H1 (cell line): ENCODE results near the gene R3HDM2. TPM values are rescaled to one million over a fixed set of nuclear protein-coding genes. Genes with fewer than 3 reads are reported as not detected.

Source experiments
- CTCF ChIA-PET: fragments of 300-600 bp; sonication (Branson Sonifier 250); formaldehyde crosslinking; loops from one replicate; lab custom pipeline; 2021; ENCODE audit not compliant: partially characterized antibody; lab: Charles Lee
- POLR2A ChIA-PET: fragments of 300-600 bp; sonication (Branson Sonifier 250); formaldehyde crosslinking; loops from one replicate; lab custom pipeline; 2021; ENCODE audit warnings: inconsistent platforms; ENCODE audit not compliant: partially characterized antibody; lab: Charles Lee
- DNase-seq, 2 experiments: peaks; one replicate each; pipeline versions ENCODE4 v3.0.0 to v3.0.0-alpha.2; 2010 to 2022; ENCODE audit warnings: low spot score in 2 of 2, low read depth in 1 of 2, mixed read lengths in 1 of 2
- FAIRE-seq: peaks from 2 replicates; lab custom pipeline; 2011; peaks lifted over from hg19 to GRCh38; lab: Jason Lieb, UNC
- H2AFZ ChIP-seq: 2 replicates; pipeline ENCODE4 v1.8.1; 2012; ENCODE audit warnings: low read length, inconsistent platforms
- H2AK5ac ChIP-seq: 2 replicates; pipeline ENCODE4 v1.6.1; 2013; ENCODE audit warnings: low read depth, low read length
- H2BK120ac ChIP-seq: replicated peaks from 2 replicates; pipeline ENCODE3; 2013; ENCODE audit warnings: low read depth, low read length, inconsistent platforms
- H2BK12ac ChIP-seq: 2 replicates; pipeline ENCODE4 v1.6.1; 2013; ENCODE audit warnings: low read depth, low read length
- H2BK15ac ChIP-seq: 2 replicates; pipeline ENCODE4 v1.6.1; 2013; ENCODE audit warnings: low read length
- H2BK20ac ChIP-seq: 2 replicates; pipeline ENCODE4 v1.6.1; 2013; ENCODE audit warnings: low read length
- H2BK5ac ChIP-seq: 2 replicates; pipeline ENCODE4 v1.6.1; 2013; ENCODE audit warnings: low read depth, low read length
- H3K14ac ChIP-seq: 2 replicates; pipeline ENCODE4 v1.6.1; 2013; ENCODE audit warnings: inconsistent platforms; ENCODE audit not compliant: insufficient read length
- H3K18ac ChIP-seq: 2 replicates; pipeline ENCODE4 v1.6.1; 2013; ENCODE audit warnings: low read length; ENCODE audit errors: extremely low read depth
- H3K23ac ChIP-seq: 2 replicates; pipeline ENCODE4 v1.6.1; 2013; ENCODE audit warnings: inconsistent platforms; ENCODE audit not compliant: insufficient read length
- H3K23me2 ChIP-seq: 2 replicates; pipeline ENCODE4 v1.6.1; 2013; ENCODE audit warnings: low read depth, low read length
- H3K27ac ChIP-seq: 2 replicates; pipeline ENCODE4 v1.6.1; 2011; ENCODE audit warnings: low read depth, low read length, inconsistent platforms
- H3K27me3 ChIP-seq, 4 experiments: replicated peaks in 1 of 4; 1 replicate in 1 of 4; 2 replicates in 3 of 4; pipeline versions ENCODE4 v1.6.1 to v1.8.1; 2011 to 2013; ENCODE audit warnings: low read length in 3 of 4, mild to moderate bottlenecking in 3 of 4, inconsistent platforms in 2 of 4, mixed read lengths in 2 of 4, moderate library complexity in 1 of 4; ENCODE audit not compliant: control insufficient read depth in 3 of 4, insufficient read depth in 3 of 4; ENCODE audit errors: extremely low read depth in 1 of 4
- H3K36me3 ChIP-seq, 4 experiments: 2 replicates each; pipeline versions ENCODE4 v1.6.1 to v1.8.1; 2011 to 2013; ENCODE audit warnings: mild to moderate bottlenecking in 4 of 4, low read length in 3 of 4, moderate library complexity in 2 of 4, control low read depth in 1 of 4, inconsistent platforms in 1 of 4; ENCODE audit not compliant: insufficient read depth in 4 of 4, control insufficient read depth in 2 of 4
- H3K4ac ChIP-seq: replicated peaks from 2 replicates; pipeline ENCODE3; 2013; ENCODE audit warnings: low read length, low read depth, mixed read lengths, inconsistent platforms; ENCODE audit not compliant: insufficient read length
- H3K4me1 ChIP-seq, 4 experiments: replicated peaks in 1 of 4; 1 replicate in 1 of 4; 2 replicates in 3 of 4; pipeline versions ENCODE4 v1.6.1 to v1.8.1; 2011 to 2013; ENCODE audit warnings: low read length in 3 of 4, inconsistent platforms in 2 of 4, mixed read lengths in 1 of 4; ENCODE audit not compliant: insufficient read depth in 4 of 4, control insufficient read depth in 3 of 4
- H3K4me2 ChIP-seq, 2 experiments: 2 replicates each; pipeline versions ENCODE4 v1.6.1 to v1.8.1; 2011 to 2013; ENCODE audit warnings: low read depth in 2 of 2, low read length in 2 of 2, control low read depth in 1 of 2, inconsistent platforms in 1 of 2, mild to moderate bottlenecking in 1 of 2; ENCODE audit not compliant: insufficient read depth in 1 of 2
- H3K4me3 ChIP-seq, 4 experiments: fragments of 200-600, 300-600 bp in 1 of 4; sonication (generic), shearing (Covaris generic), sonication (Bioruptor Twin) in 1 of 4; 2 replicates each; pipeline versions ENCODE4 v1.5.1 to v1.8.1; 2011 to 2016; ENCODE audit warnings: low read length in 4 of 4, low read depth in 3 of 4, control low read depth in 2 of 4, inconsistent platforms in 2 of 4, mild to moderate bottlenecking in 2 of 4, mixed read lengths in 1 of 4, moderate library complexity in 1 of 4; ENCODE audit not compliant: insufficient read depth in 2 of 4; ENCODE audit errors: extremely low read depth in 1 of 4
- H3K56ac ChIP-seq: replicated peaks from 2 replicates; pipeline ENCODE3; 2013; ENCODE audit warnings: low read depth, mild to moderate bottlenecking, mixed read lengths, low read length, inconsistent platforms; ENCODE audit not compliant: insufficient read length
- H3K79me1 ChIP-seq: 2 replicates; pipeline ENCODE4 v1.6.1; 2013; ENCODE audit warnings: low read depth, low read length, control low read depth
- H3K79me2 ChIP-seq, 2 experiments: 2 replicates each; pipeline versions ENCODE4 v1.6.1 to v1.8.1; 2012 to 2013; ENCODE audit warnings: low read length in 2 of 2, mild to moderate bottlenecking in 2 of 2, inconsistent platforms in 1 of 2; ENCODE audit not compliant: insufficient read depth in 2 of 2, control insufficient read depth in 1 of 2
- H3K9ac ChIP-seq, 4 experiments: replicated peaks in 1 of 4; 1 replicate in 1 of 4; 2 replicates in 3 of 4; pipeline versions ENCODE4 v1.6.1 to v1.8.1; 2011 to 2013; ENCODE audit warnings: low read depth in 3 of 4, low read length in 3 of 4, control low read depth in 2 of 4, mild to moderate bottlenecking in 2 of 4, moderate library complexity in 2 of 4, inconsistent platforms in 1 of 4; ENCODE audit errors: extremely low read depth in 1 of 4
- H3K9me3 ChIP-seq, 2 experiments: 2 replicates each; pipeline versions ENCODE4 v1.6.1 to v1.8.1; 2012 to 2013; ENCODE audit warnings: mild to moderate bottlenecking in 2 of 2, moderate library complexity in 2 of 2, control low read depth in 1 of 2, inconsistent platforms in 1 of 2, low read depth in 1 of 2, low read length in 1 of 2, mixed read lengths in 1 of 2; ENCODE audit not compliant: insufficient read depth in 2 of 2
- H4K20me1 ChIP-seq, 2 experiments: replicated peaks in 1 of 2; 2 replicates each; pipeline versions ENCODE3 to v1.8.1; 2011 to 2013; ENCODE audit warnings: inconsistent platforms in 2 of 2, low read length in 2 of 2, mild to moderate bottlenecking in 1 of 2; ENCODE audit not compliant: insufficient read depth in 2 of 2, control insufficient read depth in 1 of 2
- H4K5ac ChIP-seq: 2 replicates; pipeline ENCODE4 v1.6.1; 2013; ENCODE audit warnings: low read length, low read depth, mixed read lengths, inconsistent platforms; ENCODE audit not compliant: insufficient read length
- H4K8ac ChIP-seq: 2 replicates; pipeline ENCODE4 v1.8.0; 2013; ENCODE audit warnings: mild to moderate bottlenecking, moderate library complexity, low read length, inconsistent platforms; ENCODE audit not compliant: insufficient read depth; ENCODE audit errors: extremely low read depth
- H4K91ac ChIP-seq: replicated peaks from 2 replicates; pipeline ENCODE3; 2013; ENCODE audit warnings: low read length, mixed read lengths, inconsistent platforms; ENCODE audit not compliant: insufficient read length
- CTCF ChIP-seq, 3 experiments: IDR thresholded peaks; 1 replicate in 2 of 3; 2 replicates in 1 of 3; pipeline versions ENCODE4 v1.5.1 to v1.6.1; 2011; ENCODE audit warnings: low read length in 3 of 3, mild to moderate bottlenecking in 3 of 3, inconsistent platforms in 2 of 3, low read depth in 1 of 3, moderate library complexity in 1 of 3; ENCODE audit not compliant: insufficient read depth in 1 of 3; ENCODE audit errors: control extremely low read depth in 1 of 3
- NRF1 ChIP-seq: IDR thresholded peaks from 2 replicates; pipeline ENCODE4 v1.6.1; 2011; ENCODE audit warnings: mild to moderate bottlenecking, low read depth, low read length, improper control_type of control experiment
- RAD21 ChIP-seq, 2 experiments: IDR thresholded peaks in 1 of 2; conservative IDR thresholded peaks in 1 of 2; 2 replicates each; pipeline ENCODE4 v1.6.1; 2011; ENCODE audit warnings: low read depth in 2 of 2, low read length in 2 of 2, improper control_type of control experiment in 1 of 2, inconsistent platforms in 1 of 2, mild to moderate bottlenecking in 1 of 2, moderate library complexity in 1 of 2
- WGBS, 2 experiments: shearing (Covaris generic) in 1 of 2; methylation state at CpG; one replicate each; pipeline versions ENCODE4 v1.1.6 to v1.1.7; 2013 to 2015; ENCODE audit warnings: low lambda C conversion rate in 2 of 2, mixed read lengths in 2 of 2, inconsistent platforms in 1 of 2, low coverage in 1 of 2, missing lambda C conversion rate in 1 of 2; ENCODE audit not compliant: insufficient replicate concordance in 2 of 2, insufficient coverage in 1 of 2, insufficient read length in 1 of 2; ENCODE audit errors: extremely low coverage in 1 of 2, missing lambda C conversion rate in 1 of 2; 5-methylcytosine and 5-hydroxymethylcytosine counted together
- polyA plus RNA-seq, 7 experiments: library from polyadenylated mRNA; depleted of rRNA in 3 of 7; stranded (reverse) in 5 of 7; unstranded in 2 of 7; fragments of >200 nt in 5 of 7; fragments of 200-250 nt in 2 of 7; gene quantifications; 1 replicate in 5 of 7; 2 replicates in 1 of 7; 4 replicates in 1 of 7; pipeline versions ENCODE4 v1.2.1 to v1.2.3, GENCODE V29; 2011 to 2013; ENCODE audit warnings: missing spikeins in 2 of 7, mixed read lengths in 2 of 7
- total RNA-seq: library from RNA; stranded (reverse); fragmentation: NEBNext Ultra II Directional; extraction: Animal tissue kit (Norgen Biotek cat#: 25700); gene quantifications from 2 replicates; pipeline ENCODE4 v1.2.1, GENCODE V29; 2021

The R3HDM2 gene
- total and polyA plus RNA-seq, 2 of the 8 experiments (the other 6 are each of a cell fraction or from before 2014, with no cell fraction given), result 25.6 to 27.0 TPM

DNA sequence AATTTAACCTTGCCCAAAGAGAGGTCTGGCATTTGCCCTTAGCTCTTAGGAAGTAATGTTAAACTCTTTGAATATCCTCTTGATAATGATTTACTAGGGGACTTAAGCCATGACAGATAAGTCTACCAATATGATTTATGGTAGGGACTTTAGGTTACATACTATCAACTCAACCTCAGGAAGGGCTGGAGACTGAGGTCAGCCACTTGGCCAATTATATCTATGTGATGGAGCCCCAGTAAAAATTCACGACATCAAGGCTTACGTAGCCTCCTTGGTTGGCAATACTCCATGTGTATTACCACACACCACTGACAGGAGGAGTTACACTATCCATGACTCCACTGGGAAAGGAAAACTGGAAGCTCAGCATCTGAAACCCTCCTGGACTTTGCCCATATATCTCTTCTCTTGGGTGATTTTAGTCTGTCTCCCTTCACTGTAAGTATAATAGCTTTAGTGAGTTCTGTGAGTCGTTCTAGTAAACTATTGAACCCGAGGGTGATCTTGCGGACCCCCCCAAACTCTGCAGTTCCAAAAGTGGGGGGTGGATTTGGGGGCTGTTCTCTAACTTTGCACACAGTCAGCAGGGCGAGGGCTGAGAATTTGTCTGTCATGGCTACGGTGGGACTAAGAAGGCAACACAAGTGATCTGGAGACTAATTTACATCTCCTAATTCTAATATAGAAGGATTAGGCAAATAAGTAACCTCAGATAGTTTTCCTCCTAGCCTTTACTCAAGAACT, 62.3 kb downstream of the R3HDM2 start:
- no peak for DNase-seq
- POLR2A ChIA-PET, result interaction anchor here (0.7 to 1.0 kb wide), 3 partner anchors 51 to 87 kb away, joined by 3 to 6 read pairs (median 3); partner anchors contain the start of gene INHBE

More for the DNA sequence above, 62.3 kb downstream of the R3HDM2 start:
- FAIRE-seq, result no peak
- H3K4me3 ChIP-seq, result no peak overlapping the region
- no peak overlapping the region for H2BK12ac ChIP-seq
- no peak overlapping the region for H3K27ac ChIP-seq
- H3K14ac ChIP-seq, result no peak overlapping the region
- H4K5ac ChIP-seq, result no peak overlapping the region
- H4K20me1 ChIP-seq, result no peaks in the 10 kb centered on the region
- H3K23me2 ChIP-seq, result no peaks in the 10 kb centered on the region
- CTCF ChIA-PET, result interaction anchor here (0.6 to 2.4 kb wide), 10 partner anchors 9 to 88 kb away, joined by 3 to 13 read pairs (median 4); no protein-coding TSS in a partner anchor
- H2AFZ ChIP-seq, result no peak overlapping the region
- H2BK15ac ChIP-seq, result no peak overlapping the region
- H3K36me3 ChIP-seq, result no peaks in the 10 kb centered on the region
- no peak overlapping the region for H4K8ac ChIP-seq
- no peak overlapping the region for H3K4ac ChIP-seq
- H3K56ac ChIP-seq, result no peak overlapping the region
- H3K23ac ChIP-seq, result no peak overlapping the region
- no peak overlapping the region for H2BK20ac ChIP-seq
- 98% methylated on average over 7 of the region's 7 CpGs; no CpG with 5 or more reads in 1 of the 2 experiments for WGBS, 2 experiments
- peaks cover 0 to 2% of the 10 kb centered on the region in 2 experiments; a peak in 1 of 4 replicates for H3K9me3 ChIP-seq
- no peaks in the 10 kb centered on the region for H3K4me1 ChIP-seq
- H3K79me2 ChIP-seq, result no peaks in the 10 kb centered on the region
- H2AK5ac ChIP-seq, result no peak overlapping the region
- TF ChIP-seq NRF1 (no peak), RAD21 (IDR thresholded peaks at IDR 0.05 in 1 of 2, conservative IDR thresholded peaks at IDR 0.05 in 1 of 2; ENCODE audit: low read depth in 2 of 2, low read length in 2 of 2) (peak in 1 of 2 experiments; percentile 36; a peak in 2 of 4 replicates), CTCF (IDR thresholded peaks at IDR 0.05; ENCODE audit: control extremely low read depth in 1 of 3, insufficient read depth in 1 of 3, low read depth in 1 of 3, low read length in 3 of 3) (peak in 1 of 3 experiments; percentile 32; a peak in 1 of 4 replicates)
- TF ChIP-seq, all 59 proteins: peak for 2
- H3K27me3 ChIP-seq, result no peaks in the 10 kb centered on the region
- H4K91ac ChIP-seq, result no peak overlapping the region
- H3K18ac ChIP-seq, result no peak overlapping the region
- H3K4me2 ChIP-seq, result no peak overlapping the region
- H3K9ac ChIP-seq, result no peak overlapping the region
- no peaks in the 10 kb centered on the region; the same call in 1 of the 2 replicates for H3K79me1 ChIP-seq
- no peak overlapping the region for H2BK120ac ChIP-seq
- no peak overlapping the region for H2BK5ac ChIP-seq
